NCI-H345 treated with DMSO at 0.1 percent for 48 hours (cell line): ENCODE measurements around the gene SUMO3.
A peak's percentile ranks its signal among the peaks of the same experiment; 100 is the strongest.

ENCODE experiments used
- DNase-seq: peaks from one replicate; lab custom pipeline; 2025; ENCODE audit not compliant: unreplicated experiment; lab: John Stamatoyannopoulos, UW

SUMO3 gene

DNA sequence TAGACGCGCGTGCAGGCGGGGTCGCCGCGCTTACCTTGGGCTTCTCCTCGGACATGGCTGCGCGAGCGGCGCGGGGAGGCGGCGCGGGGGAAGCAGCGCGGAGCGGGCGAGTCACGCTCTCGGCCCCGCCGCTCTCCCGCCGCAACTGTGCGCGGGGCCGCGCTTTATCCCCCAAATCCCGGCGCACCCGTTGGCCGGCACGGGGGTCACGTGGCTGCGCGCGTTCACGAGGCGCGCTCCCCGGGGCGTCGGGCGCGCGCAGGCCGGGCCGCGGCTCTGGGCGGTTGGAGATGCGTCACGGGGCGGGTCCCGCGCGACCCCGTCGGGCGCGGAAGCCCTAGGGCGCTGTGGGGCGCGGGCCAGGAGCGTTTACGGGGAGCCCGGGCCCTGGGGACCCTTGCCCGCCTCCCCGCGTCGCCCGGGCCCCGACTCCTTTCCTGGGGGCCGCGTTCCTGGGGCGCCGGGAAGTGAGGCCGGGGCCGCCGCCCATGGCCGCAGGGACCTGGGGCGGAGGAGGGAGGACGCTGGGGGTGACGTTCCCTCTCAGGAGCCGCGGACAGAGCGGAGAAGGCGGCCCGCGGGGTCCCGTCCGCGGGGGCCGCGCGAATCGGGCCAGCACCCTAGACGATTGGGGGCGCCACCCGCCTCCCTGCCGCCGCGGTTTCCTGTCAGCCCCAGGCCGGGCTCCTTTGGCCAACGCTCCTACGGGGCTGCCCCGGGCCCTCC is at the start of gene SUMO3:
SUMO3 (minus strand) TSS at position 149 of the 726 bp plus-strand sequence; CDS start at position 55, 94 bp downstream.
- DNase-seq, result peak; percentile 47

DNA sequence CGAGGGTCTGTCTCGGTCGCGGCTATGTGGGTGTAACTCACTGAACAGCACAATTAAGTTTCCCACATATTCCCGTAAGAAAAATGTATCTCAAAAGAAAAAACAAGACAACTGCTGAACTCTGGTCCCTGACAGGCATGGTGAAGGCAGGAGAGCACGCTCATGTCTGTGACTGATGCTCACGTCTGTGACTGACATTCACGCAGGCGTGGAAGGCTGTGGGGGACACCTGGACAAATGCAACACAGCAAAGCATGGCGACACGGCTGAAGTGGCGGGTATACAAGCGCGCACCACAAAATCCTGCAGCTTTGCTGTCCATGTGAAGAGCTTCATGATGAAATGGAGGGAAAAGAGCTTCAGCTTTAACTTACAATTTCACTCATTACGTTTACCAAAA is 49.6 kb upstream of the SUMO3 start:
- DNase-seq, result no peak

DNA sequence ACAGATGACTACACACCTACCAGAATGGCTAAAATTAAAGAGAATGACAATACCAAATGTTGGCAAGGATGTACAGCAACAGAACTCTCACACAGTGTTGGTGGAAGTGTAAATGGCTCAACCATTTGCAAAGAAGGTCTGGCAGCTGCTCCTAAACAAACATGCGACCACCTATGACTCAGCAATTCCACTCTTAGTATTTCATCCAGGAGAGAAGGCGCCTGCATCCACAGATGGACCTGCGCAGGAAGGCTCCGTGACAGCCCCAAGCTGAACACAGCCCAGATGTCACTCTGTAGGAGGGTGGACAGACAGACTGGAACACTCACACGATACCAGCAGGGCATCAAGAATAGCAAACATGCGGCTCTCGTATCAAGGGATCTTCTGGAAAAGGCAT is 48.9 kb upstream of the SUMO3 start:
- DNase-seq, result peak; percentile 54

DNA sequence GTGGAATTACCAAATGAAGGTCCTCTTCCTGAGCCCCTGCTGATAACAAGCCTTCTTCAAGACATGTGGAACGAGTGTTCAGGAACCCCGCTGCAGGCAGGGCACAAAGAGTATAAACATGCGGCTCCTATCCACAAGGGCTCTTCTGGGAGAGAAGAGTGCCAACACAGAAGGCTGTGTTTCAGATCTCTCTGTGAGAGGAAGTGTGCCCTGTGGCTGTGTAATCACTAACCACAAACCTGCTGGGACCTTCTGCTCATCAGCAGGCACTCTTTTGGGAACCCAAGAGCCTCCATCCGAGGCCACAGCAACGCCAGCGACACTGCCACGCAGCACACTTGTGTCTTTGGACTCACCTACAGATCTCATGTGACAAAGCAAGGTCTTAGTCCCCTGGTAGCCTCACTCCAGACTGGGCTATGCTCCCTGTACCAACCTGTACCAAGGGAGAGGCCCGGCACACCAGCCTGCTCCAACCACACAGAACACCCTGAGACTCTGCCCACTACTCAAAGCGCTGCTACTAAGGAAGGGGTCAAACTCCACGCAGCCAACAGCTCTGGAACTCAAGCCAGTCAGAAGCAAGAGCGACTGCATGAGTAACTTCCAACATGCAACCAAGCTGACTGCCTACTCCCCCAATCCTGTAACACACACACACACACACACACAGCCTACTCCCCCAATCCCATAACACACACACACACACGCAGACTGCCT is 47.9 kb upstream of the SUMO3 start:
- no peak for DNase-seq

DNA sequence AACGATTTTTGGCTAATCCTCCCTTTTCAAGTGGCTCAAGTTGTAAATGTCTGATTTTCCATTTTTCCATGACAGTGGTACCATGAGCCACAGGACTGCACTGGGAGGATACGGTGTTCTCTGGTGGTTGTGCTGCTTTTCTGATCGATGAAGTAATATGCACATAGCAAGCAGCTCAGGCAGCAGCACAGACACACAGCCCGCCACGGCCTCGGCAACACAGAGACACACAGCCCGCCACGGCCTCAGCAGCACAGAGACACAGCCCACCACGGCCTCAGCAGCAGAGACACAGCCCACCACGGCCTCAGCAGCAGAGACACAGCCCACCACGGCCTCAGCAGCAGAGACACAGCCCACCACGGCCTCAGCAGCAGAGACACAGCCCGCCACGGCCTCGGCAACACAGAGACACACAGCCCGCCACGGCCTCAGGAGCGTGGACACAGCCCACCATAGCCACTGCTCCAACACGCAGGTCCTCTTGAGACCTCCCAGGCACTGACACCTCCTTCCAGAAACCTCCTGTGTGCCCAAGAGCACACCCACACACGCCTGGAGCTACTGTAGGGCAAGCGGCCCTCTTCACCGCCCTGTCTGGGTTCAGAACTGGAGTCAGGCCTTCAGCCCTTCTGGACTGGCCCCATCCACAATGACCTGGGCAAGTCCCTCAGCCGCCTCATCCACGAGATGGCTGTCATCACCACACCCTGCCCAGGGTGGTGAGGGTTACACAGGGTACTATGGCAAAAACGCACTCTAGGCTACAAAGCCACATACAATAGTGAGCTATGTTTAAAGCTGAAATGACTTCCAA is 45.2 kb upstream of the SUMO3 start:
- no peak for DNase-seq

DNA sequence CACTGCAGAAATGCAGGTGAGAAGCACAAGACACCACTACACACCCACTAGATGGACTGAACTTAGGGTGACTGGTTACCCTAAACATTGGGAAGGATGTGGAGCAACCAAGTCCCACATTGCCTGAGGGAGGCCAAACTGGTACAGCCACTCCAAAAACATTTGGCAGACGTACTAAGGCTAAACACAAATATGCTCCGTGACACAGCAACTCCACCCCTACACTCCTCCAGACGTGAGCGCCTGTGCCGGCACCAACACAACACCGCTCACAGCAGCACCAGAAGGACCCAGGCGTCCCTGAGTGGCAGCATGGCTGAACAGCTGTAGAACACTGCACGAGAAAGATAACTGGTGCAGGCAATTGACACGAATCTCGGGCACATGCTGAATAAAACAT is 40.9 kb upstream of the SUMO3 start:
- DNase-seq, result no peak

DNA sequence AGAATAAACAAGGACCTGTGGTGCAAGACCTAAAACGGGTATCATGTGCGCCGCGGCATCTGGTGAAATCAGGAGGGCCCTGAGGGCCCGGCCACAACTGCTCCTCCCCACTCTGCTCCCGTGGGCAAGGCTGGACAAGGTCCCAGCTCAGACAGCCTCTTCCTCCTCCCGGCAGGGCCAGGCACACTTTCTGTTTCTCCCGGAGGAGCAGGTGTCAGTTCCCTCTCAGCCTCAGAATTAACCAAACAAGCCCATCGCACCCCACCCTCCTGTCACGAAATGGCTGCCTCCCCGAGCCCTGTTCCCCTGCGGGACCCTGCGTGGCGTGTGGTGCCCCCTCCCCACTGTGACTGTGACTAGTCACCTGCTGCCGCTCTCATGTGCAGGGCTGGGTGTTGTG is 40.4 kb upstream of the SUMO3 start:
- no peak for DNase-seq

DNA sequence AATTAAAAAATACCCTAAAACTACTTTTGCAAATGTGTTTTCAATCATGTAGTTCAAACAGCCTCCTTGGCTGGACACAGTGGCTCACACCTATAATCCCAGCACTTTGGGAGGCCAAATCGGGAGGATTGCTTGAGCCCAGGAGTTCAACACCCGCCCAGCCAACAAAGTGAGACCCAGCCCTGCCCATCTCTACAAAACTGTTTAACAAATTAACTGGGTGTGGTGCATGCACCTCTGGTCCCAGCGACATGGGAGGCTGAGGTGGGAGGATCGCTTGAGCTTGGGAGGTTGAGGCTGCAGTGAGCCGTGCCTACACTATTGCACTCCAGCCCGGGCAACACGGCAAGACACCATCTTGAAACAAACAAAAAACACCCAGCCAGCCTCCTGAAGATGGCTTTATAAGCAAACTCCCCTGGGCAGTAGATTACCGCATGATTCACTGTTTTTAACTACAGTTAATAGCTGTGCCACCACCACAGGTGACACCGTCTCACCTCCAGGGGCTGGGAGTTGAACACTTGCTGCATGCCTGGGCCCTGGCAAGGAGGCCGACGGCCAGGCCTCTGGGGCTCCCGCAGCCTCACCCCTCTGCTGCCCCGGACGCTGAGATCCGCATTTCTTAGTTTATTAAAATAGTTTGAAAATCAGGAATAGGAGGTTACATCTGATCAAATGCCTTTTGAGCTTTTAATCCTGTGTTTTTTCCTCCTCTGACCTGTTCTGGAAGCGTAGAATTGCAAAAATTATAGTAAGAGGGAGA is 39.4 kb upstream of the SUMO3 start:
- DNase-seq, result no peak

DNA sequence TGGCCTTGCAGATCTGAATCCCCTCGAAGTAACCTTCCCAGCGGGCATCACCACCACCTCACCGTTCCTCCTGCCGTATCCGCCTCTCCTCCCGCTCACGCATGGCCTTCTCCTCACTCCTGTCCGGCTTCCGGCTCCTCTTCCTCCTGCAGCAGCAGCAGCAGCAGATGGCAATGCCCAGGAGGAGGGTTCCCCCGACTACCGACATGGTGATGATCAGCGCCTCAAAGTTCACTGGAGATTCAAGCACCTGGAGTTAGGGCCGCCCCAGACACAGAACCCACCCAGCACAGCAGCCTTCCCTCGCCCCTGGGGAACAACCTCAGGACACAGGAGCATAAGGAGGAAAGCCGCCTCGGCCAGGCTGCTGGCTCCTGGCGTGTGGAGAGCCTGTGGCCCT is 38.3 kb upstream of the SUMO3 start:
- DNase-seq, result no peak

DNA sequence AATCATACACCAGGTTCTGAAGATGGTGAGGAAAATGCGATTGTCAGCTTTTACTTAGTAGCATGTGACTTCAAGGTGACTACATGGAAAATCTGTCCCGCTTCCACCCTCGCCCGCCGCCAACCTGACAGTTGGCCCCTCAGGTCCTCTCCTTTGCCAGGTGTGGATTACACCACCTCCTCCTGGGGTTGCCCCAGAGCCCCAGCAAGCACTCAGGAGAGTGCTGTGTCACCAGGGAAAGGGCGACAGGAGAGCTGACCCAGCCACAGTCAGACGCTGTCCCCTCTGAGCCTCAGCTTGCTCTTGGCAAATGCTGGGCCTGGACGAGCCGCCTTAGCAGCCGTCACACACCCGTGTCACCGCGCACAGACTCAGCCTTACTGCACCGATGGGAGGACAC is 37.7 kb upstream of the SUMO3 start:
- DNase-seq, result no peak

DNA sequence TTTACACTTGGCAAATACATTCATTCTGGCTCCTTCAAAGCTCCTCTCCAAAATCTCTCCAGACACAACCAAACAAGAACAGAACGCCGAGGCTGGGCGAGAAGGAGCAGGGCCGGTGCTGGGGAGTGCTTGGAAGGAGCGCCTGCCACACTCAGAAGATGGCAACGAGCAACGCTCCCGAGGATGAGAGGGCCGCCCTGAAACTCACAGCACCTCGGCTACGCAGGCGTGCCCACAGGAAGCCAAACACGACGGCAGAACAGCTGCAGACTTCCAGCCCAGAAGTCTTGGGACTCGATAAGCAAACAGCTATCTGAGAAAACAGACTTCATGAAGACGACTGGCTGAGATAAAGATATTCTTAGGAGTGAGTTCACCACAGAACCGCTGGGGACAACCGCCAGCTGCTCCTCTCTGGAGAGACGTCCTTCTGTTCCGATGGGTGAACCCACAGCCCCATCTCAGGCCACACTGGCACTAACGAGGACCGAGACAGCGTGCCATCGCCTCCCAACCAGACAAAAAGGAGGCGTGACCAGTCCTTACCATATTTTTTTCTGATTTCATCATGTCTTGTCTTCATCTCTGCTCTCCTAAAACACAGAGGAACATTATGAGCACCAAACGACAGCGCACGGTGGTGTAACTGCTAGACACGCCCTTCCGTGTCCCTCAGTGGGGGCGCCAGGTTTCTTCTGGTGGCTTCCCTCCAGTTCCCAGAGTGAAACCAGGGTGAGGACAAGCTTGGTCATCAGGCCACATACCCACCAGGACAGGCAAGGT is 37.0 kb upstream of the SUMO3 start:
- no peak for DNase-seq

DNA sequence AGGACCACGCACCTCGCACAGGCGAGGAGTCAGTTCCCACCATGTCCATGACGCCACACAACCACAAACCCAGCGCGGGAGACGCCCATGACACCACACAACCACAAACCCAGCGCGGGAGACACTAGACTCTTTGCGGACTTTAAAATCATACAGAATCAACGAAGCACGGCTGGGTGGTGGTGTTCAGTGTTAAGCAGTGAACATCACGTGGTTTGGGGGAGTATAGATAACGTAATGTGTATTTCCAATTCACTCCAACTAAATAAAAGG is 36.5 kb upstream of the SUMO3 start:
- no peak for DNase-seq

DNA sequence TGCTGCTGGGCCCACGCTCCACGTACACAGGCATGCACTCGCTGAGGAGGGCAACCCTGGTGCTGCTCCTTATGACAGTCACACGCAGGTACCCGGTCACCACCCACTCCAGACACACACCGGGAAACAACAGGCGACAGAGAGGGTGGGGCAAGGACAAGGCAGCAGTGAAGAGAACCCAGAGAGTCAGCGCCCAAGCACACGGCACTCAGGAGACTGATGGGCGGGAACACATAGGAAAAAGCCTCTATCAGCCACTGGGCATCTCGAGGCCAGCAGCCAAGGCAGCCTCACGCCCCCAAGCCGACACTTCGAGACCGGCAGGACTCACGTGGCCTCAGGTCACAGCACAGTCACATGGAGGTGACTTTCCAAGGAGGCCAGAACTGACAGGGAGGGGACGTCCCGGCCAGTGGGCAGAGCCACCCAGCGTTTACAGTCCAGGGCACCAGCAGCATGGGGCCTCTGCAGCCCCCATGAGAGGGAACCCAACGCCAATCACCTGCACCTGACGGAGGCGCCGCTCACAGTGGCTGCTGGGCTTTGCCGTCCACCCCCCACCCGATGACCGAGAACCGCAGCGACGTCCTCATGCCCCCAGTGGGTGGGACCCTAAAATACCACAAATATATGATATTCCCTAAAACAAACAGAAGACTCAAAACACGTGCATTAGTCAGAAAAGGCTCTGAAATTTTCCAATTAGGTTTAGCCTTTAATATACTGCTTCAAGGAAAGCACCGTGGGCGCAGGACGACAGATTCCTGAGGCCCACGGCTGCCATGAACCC is 35.9 kb upstream of the SUMO3 start:
- DNase-seq, result no peak

DNA sequence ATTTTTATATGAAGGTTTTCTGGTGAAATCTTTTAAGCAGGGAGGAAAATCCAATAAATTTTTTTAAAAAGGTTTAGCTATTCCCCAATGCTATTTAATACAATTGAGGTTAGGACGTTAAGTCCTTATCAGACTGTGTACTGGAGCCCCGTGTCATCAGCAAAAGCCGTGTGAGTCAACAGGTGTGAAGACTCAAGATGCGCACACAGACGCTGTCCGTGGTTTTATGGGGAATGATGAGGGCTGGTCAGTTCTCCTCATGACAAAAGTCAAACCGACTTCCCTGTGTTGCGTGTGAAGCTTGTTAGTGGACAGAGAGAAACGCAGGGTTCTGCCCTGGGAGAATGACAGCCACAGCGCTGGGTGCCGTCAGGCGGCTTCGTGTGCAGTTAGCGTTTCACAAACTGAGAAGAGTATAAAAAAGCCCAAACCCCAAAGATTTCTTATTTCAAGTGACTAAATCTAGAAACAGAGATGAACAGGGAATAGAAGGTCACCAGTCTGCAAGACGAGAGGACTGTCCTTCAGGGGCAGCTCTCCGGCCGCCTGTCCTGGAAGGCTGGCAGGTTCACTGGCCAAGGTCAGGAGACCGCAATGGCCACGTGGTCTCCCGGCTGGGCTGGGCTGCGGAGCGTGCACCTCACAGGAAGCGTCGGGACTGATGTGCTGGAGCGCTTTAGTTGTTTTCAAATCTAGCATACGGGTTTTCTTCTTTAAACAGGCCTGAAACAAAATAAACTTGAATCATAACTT is 33.2 kb upstream of the SUMO3 start:
- no peak for DNase-seq

DNA sequence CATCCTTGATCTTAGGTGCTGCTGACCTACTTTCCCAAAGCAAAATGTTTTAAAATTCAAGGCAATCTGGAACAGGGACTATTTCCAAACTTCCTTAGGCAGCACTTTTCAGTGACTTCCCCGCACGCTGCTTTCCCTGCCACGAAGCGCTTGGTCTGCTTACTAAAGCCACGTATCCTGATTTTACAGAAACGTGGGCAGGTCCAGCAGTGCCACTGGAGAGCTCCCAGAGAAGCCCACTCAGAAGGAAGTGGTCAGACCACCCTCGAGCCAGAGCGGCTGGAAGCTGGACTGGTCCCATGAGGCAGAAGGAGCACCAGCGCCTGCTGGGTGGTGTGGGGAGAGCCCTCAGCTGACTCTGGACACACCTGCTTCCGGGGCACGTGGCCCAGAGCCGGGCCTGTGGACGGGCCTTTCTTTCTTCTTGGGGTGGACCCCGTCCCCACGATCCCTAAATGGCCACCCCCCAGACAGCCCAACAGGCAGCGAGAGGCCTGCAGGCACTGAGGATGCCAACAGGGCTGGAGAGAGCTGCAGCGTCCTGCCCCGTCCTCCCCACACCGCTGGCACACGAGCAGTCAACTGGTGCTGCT is 32.4 kb upstream of the SUMO3 start:
- no peak for DNase-seq

DNA sequence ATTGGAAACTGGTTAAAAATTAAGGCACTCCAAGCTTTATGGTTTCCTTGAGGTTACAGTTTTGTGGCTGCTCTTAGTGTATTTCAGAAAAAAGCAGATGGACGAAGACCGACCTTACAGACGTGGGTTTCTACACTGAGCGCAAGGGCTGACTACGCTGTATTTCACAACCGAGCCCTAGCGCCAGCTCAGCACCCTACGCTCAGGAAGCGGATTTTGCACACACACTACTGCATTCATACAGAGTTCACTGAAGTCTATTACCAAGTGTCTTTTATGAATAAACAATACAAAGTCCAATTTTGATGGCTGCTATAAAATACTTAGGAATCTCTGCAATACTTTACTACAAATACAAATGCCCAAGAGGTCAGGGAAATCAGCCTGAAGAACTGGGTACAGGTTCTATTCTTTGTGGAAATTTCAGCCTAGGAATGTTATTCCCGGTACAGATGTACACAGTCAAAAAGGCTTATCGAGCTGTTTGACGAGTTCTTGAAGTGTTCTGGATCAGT is 31.8 kb upstream of the SUMO3 start:
- DNase-seq, result no peak

DNA sequence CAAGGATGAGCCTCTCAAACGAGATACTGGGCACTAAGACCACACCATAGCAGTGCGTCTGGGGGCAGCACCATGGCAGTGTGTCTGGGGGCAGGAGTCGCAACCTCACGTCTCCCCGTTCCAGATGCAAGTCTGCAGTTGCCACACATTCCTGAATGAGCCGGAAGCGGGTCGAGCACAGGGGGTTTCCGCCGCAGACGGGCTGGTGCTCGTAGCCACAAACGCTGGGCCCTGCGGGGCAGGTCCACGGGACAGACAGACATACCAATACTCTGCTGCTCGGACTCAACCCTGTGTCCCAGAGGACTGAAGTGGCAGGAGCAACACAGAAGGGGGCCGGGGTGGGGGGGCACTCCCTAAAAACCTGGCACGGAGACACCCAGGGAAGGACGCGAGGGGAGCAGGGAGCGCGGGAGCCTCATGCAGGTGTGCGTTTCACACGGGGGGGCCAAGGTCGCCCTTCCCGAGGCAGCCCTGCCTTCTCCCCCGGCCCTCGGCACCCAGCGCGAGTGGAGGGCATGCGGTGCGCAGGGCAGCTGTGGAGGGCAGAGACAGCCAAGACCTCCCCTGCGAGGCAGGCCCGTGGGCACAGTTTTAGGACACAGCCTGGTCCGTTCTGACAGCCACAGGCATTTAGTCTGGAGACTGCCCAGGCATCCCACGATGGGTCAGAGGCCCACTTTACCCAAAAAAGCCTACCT is 31.1 kb upstream of the SUMO3 start:
- DNase-seq, result no peak
